PC-3 (cell line): Measurements from ENCODE around the gene REC114.

Experiments used
- CTCF ChIP-seq: fragments of 300-600 bp; sonication (generic); conservative IDR thresholded peaks from 2 replicates; pipeline ENCODE4 v1.5.1; 2017; ENCODE audit warnings: antibody characterized with exemption, low read depth, mild to moderate bottlenecking, low read length
- EZH2 ChIP-seq: fragments of 300-600 bp; sonication (generic); IDR thresholded peaks from one replicate; pipeline ENCODE4 v1.6.1; 2017; ENCODE audit warnings: antibody characterized with exemption, mild to moderate bottlenecking, low read length; ENCODE audit not compliant: unreplicated experiment
- EZH2phosphoT487 ChIP-seq: fragments of 300-600 bp; sonication (generic); IDR thresholded peaks from 2 replicates; pipeline ENCODE4 v1.6.1; 2018; ENCODE audit warnings: mild to moderate bottlenecking, antibody characterized with exemption, low read length, borderline replicate concordance

- TF ChIP-seq CTCF (no peak), EZH2 (no peak), EZH2phosphoT487 (no peak)
Measured at GRCh38 chr15:73480050-73480449, 37.1 kb downstream of the REC114 start.
